ENCODE results near the gene MRPL10.

Gene MRPL10

DNA sequence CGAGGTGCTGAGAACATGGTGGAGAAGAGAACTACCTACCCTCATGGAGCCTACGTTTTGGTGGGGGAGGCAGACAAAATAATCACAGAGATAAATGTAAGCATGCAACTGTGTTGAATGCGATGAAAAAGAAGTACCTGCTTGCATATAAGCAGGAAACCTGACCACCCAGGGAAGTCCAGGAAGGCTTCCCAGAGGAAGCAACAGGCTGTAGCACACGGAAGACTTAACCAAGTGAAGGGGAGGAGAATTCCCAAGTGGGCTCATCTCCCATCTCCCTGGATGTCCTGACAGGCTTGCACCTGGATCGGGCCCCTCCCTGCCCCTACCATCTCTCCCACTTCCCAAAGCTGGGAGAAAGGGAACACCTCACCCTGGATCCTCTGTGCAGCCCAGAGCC is 7.7 kb upstream of the MRPL10 start:
- DNase-seq: no peak

DNA sequence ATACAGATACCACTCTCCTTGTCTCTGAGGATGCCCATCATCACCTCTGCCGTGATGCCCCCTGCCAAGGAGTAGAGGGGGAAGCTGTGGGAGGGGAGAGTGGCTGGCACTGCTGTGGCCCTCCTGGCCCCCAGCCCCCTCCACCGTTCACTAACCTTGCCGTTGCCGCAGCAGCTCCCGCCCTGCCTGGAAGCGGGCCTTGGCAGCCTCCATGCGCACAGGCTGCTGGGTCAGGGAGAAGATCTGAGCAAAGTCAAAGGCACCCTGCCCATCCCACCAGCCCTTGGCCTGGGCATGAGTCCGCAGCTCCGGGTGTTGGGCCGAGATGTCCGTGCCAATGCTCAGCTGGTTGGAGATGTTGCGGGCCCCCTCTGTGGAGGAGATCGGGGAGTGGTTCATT is 7.3 kb upstream of the MRPL10 start:
- no peak for DNase-seq

DNA sequence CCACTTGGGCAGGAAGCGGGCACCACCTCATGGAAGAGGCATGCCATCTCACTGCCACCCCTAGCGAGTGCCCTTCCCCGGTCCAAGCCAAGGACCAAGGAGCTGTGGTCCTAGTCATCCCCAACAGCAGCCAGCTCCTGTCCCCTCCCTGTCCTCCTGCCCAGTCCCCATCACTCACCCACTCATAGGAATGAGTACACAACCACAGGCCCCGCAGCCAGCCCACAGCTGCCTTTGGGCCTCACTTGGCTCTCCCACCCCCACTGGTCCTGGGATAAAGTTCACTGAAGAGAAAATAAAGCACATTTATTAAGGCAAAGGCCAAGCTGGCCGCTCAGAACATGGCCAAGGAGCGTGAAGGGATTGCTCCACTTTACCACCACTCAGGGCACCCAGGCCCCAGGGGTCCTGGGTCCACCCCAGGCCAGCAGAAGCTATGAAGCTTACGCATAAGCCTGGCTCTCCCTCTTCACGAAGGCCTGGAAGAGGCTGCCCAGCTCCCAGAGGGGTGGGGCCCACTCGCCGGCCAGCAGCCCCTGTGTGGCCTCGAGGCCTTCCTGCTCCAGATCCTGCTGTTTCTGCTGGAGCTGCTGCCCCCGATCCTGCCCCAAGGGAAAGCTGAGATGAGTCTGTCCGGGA is 6.2 kb upstream of the MRPL10 start:
- no peak for DNase-seq

GRCh38 chr17:47836601-47837000 is 5.3 kb upstream of the MRPL10 start:
- DNase-seq: no peak

DNA sequence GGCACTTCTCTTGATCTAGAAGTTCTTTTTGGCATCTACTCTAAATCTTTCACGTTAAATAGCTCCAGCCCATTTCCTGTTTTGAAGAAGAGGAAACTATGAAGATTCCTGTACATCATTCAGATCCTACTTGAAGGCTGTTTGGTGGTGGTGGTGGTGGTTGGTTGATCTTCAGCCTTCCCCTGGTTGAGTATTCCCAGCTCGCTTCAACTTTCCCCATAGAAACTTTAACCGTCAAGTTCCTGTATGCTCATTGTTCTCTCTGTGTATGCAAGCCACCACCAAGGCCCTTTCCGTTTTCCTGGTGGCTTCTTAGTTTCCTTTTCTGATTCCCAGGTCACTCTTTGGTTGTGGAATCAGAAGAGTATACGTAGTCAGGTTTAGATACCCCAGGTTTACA is 3.4 kb upstream of the MRPL10 start:
- DNase-seq: no peak

GRCh38 chr17:47831934-47832327 is 590 bp upstream of the MRPL10 start:
- DNase-seq: no peak

GRCh38 chr17:47830396-47831002 is 842 bp downstream of the MRPL10 start:
- DNase-seq: no peak

GRCh38 chr17:47829870-47830269 is 1.5 kb downstream of the MRPL10 start:
- peak in 2 of 5 experiments; percentile 92 to 95 for DNase-seq

GRCh38 chr17:47823519-47823918 is 7.8 kb downstream of the MRPL10 start:
- DNase-seq: no peak

DNA sequence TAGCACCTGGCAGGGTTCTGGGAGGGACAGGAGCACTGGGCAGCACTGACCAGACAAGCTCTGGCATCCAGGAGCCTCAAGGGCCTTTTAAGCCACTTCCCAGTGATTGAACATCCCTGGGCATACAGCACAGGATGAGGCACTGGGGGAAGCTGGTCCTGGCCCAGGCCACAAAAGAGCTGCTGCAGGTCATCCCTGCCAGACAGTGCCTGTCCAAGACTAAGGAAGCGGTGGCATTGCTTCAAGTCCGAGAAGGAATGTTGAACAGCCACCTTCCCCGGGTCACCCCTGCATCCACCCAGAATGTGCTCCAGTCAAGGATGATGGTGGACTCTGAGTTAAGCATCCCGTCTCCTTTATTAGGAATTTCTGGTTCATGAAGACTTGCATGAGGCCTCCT is 8.6 kb downstream of the MRPL10 start:
- no peak for DNase-seq

DNA sequence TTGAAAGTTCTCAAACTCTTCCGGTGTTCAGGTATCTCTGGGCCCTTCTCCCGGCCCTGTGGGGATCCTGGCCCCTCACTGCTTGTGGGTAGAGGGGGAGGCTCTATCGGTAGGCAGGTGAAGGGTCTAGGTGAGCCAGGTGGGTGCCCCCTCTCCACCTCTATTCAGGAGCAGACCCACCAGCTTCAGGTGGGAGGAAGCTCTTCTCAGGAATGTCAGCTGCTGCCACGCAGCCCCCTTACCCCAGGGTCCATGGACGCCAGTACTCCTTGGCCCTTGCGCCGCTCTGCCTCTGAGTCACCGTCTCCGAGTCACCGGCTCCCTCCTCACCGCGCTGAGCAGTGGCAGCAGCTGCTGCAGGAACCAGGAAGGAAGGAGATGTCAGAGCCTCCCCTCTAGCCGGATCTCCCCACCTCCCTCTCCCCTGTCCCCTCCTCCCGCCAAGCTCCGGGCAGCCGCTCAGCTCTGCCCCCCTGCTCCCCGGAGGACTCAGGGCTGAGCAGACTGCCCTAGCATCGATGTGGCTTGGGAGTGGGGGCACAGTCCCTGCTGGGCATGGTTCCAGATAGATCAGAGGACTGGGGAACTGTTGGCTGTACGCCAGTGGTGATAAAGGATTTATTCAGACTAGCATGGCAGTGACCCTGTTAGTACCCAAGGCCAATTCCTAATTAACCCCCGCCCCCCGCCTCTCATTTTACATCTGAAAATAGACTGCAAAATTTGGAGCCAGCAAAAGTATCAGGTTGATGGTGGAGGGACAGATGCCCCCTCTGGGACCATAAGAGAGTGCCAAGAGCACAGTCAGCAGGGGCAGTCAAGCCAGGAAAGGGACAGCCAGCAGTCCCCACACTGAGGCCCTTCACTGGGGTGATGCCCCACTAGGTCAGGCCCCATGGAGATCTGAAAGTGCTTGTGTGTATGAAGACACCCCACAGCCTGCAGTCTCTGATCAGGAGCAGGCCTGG is 9.6 kb downstream of the MRPL10 start, which contains the start of gene OSBPL7:
Gene OSBPL7, minus strand, starts transcription at position 371 of the 968 bp plus-strand sequence. CDS start 1,516 bp downstream, outside the sequence.
- DNase-seq: peak; percentile 31 to 89 (median 60)

DNA sequence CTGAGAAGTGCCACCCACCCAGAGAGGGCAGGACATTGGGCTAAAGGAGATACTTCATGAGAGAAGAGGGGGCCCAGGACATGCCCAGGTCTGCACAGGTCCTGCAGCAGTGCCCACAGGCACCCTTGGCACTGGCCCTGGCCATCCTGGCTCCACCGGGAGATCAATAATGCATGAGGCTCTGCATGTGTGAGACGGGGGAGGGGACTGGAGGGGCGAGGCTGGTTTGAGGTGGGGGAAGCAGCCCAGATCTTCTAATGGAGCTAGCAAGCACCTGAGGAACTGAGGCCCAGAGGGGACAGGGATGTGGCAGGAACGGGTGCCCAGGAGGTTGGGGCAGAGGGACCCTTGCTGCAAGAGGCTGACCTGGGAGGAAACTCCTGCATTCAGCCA is 10.3 kb downstream of the MRPL10 start:
- DNase-seq: no peak

- no peak for DNase-seq
Observed at GRCh38 chr17:47820033-47820789, 11.1 kb downstream of the MRPL10 start.

DNA sequence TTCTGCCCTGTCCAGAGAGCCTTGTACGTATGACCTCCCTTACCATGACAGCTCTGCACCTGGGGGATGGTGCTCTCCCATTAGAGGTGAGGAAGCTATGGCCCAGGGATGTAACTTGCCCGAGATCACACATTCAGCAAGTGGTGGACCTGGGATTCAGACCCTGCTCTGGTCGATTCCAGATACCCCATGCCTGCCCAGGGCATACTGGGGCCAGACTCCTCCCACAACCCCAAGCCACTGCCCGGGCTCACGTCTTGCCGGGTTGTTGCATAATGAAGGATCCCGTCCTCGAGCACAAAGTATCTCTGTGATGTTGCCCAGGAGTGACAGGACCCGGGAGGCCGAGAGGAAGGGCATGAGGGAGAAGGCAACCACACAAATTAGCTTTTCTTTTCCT is 11.9 kb downstream of the MRPL10 start:
- DNase-seq: no peak

- no peak for DNase-seq
Observed at GRCh38 chr17:47818002-47818695, 13.2 kb downstream of the MRPL10 start.

- no peak for DNase-seq
Observed at GRCh38 chr17:47816947-47817346, 14.4 kb downstream of the MRPL10 start.

- DNase-seq: no peak
Observed at GRCh38 chr17:47816111-47816735, 15.1 kb downstream of the MRPL10 start.

- no peak for DNase-seq
Observed at GRCh38 chr17:47815106-47815918, 16.0 kb downstream of the MRPL10 start.

GRCh38 chr17:47813512-47814031 is 17.8 kb downstream of the MRPL10 start:
- DNase-seq: no peak

- no peak for DNase-seq
Observed at GRCh38 chr17:47813077-47813476, 18.3 kb downstream of the MRPL10 start.

Data from T-helper 2 cell (primary cell).